Measurements from ENCODE around the gene HSF4.
A peak's percentile ranks its signal among the peaks of the same experiment; 100 is the strongest.

Gene HSF4

DNA sequence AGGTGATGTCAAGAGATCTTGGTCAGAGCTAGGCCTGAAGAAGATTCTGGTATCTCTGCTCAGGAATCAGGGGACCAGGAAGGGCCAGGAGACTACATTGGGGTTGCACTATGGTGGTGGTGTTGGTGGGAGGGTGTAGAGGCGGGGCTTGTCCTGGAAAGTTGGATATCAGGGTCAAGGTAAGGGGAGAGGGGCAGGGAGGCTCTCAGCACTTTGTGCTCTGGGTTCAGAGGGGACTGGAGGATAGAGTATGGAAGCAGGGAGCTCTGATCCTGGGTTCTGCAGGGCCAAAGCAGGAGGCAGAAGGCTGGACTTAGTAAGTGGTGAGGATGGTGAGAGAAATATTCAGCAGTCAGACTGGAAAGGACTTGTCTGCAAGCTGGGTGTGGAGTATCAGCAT lies 8.8 kb downstream of the HSF4 start:
- Histone ChIP-seq H3K4me2 (ENCODE audit: low read length) (peak overlapping the region; percentile 88), H3K4me3 (ENCODE audit: low read length) (peak overlapping the region; percentile 68), H3K27me3 (ENCODE audit: control insufficient read depth, insufficient read depth, low read length) (no peaks in the 10 kb centered on the region), H3K36me3 (ENCODE audit: insufficient read depth, low read length) (no peaks in the 10 kb centered on the region), H3K4me1 (ENCODE audit: control insufficient read depth, insufficient read depth, low read length) (peaks cover 53% of the 10 kb centered on the region), H3K9me3 (replicated peaks; ENCODE audit: low read length) (no peaks in the 10 kb centered on the region), H3K9ac (ENCODE audit: low read depth, low read length) (peak overlapping the region; percentile 71)

DNA sequence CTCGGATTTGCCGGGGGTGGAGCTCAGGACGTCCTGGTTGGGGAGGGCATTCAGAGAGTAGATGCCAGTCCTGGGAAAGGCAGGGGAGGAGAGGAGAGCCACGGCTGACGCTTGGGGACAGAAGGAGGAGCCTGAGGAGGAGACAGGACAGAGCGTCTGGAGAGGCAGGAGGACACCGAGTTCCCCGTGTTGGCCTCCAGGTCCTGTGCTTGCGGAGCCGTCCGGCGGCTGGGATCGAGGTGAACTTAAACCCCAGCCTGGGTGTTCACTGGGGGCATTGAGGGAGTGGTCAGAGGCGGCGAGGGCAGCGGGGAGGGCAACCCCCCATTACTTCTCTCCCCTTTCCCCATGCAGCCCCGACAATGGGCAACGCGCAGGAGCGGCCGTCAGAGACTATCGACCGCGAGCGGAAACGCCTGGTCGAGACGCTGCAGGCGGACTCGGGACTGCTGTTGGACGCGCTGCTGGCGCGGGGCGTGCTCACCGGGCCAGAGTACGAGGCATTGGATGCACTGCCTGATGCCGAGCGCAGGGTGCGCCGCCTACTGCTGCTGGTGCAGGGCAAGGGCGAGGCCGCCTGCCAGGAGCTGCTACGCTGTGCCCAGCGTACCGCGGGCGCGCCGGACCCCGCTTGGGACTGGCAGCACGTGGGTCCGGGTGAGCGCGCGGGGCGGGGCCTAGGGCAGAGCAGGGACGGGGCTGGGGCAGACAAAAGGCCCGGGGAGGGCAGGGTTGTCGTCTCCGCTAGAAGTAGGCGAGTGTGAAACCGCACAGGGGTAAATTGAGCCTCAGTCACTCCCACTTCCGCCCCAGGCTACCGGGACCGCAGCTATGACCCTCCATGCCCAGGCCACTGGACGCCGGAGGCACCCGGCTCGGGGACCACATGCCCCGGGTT lies 9.5 kb downstream of the HSF4 start:
- Histone ChIP-seq H3K4me3 (ENCODE audit: low read length) (peak overlapping the region; percentile 68), H3K4me1 (ENCODE audit: control insufficient read depth, insufficient read depth, low read length) (peaks cover 53% of the 10 kb centered on the region), H3K36me3 (ENCODE audit: insufficient read depth, low read length) (no peaks in the 10 kb centered on the region), H3K27me3 (ENCODE audit: control insufficient read depth, insufficient read depth, low read length) (no peaks in the 10 kb centered on the region), H3K9ac (ENCODE audit: low read depth, low read length) (peak overlapping the region; percentile 71), H3K9me3 (replicated peaks; ENCODE audit: low read length) (no peaks in the 10 kb centered on the region), H3K4me2 (ENCODE audit: low read length) (peak overlapping the region; percentile 88)

DNA sequence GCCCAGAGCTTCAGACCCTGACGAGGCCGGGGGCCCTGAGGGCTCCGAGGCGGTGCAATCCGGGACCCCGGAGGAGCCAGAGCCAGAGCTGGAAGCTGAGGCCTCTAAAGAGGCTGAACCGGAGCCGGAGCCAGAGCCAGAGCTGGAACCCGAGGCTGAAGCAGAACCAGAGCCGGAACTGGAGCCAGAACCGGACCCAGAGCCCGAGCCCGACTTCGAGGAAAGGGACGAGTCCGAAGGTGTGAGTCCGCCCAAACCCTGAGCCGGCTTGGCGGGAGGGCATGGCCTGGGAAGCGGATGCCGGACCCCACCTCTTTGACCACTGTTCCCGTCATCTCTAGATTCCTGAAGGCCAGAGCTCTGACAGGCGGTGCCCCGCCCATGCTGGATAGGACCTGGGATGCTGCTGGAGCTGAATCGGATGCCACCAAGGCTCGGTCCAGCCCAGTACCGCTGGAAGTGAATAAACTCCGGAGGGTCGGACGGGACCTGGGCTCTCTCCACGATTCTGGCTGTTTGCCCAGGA lies 10.2 kb downstream of the HSF4 start:
- no peaks in the 10 kb centered on the region for H3K27me3 ChIP-seq (ENCODE audit: control insufficient read depth, insufficient read depth, low read length)
- peak overlapping the region; percentile 71 for H3K9ac ChIP-seq (ENCODE audit: low read depth, low read length)
- H3K4me3 ChIP-seq (ENCODE audit: low read length), result peak overlapping the region; percentile 68
- H3K36me3 ChIP-seq (ENCODE audit: insufficient read depth, low read length), result peaks cover 4% of the 10 kb centered on the region
- no peaks in the 10 kb centered on the region for H3K9me3 ChIP-seq (replicated peaks; ENCODE audit: low read length)
- peaks cover 46% of the 10 kb centered on the region for H3K4me1 ChIP-seq (ENCODE audit: control insufficient read depth, insufficient read depth, low read length)
- peak overlapping the region; percentile 88 for H3K4me2 ChIP-seq (ENCODE audit: low read length)

DNA sequence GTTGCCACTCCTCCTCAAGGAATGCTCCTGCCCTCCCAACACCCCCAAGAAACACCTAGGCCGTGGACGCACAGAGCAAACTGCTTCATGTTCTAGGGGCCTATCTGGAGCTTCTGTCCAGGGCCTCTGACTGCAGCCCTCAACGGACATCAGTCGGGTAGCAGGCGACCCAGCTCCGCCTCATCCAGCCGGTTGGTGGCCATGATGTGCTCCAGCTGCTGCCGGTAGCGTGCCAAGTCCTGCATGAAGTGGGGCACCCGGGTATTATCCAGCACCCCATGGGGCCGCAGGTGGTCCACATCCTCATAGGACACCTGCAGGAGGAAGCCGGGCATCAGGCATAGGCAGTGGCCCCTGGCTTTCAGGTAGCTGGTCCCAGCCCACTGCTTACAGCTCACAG lies 12.1 kb downstream of the HSF4 start:
- Histone ChIP-seq H3K9me3 (replicated peaks; ENCODE audit: low read length) (no peaks in the 10 kb centered on the region), H3K4me3 (ENCODE audit: low read length) (no peak overlapping the region), H3K36me3 (ENCODE audit: insufficient read depth, low read length) (peaks cover 10% of the 10 kb centered on the region), H3K27me3 (ENCODE audit: control insufficient read depth, insufficient read depth, low read length) (no peaks in the 10 kb centered on the region), H3K4me2 (ENCODE audit: low read length) (no peak overlapping the region), H3K9ac (ENCODE audit: low read depth, low read length) (no peak overlapping the region), H3K4me1 (ENCODE audit: control insufficient read depth, insufficient read depth, low read length) (peaks cover 39% of the 10 kb centered on the region)

DNA sequence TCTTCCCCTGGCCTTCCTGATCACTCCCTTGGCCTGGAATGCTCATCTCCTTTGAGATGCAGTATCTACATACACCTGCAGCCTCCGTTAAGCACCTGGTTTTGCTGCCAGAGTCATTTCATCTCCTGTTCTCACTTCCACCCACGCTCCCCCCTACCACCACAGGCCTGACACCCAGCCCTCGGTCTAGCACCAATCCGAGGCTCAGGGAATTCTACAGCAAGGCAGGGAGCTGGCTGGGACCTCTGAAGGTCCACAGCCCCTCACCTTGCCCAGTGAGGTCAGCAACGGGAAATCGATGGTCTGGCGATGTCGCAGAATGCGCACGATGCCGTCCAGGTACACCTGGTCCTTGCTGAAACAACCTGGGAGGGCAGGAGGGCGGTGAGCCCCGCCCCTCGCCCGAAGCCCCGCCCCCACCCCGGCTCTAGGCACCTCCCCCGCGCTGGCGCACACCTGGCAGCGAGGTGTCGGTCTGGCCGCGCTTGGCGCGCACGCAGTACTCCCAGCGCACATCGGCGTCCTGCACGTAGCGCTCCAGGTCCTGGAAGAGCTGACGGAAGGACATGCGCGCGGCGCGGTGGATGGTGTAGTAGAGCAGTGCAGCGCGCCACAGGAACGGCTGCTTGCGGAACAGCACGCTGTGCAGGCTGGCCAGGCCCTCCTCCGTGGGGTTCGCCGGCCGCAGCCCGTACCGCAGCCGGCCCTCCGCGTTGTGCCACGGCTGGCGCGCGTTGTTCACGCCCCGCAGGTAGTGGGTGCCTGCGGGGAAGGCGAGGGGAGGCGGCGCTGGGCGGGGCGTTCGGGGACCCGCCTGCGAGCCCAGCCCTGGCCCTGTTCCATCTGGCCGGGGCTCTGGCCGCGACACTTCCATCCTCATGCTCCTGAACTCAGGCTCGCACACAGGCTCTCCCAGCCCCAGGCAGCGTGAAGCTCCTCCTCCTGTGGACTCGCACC lies 13.5 kb downstream of the HSF4 start:
- Histone ChIP-seq H3K9me3 (replicated peaks; ENCODE audit: low read length) (no peaks in the 10 kb centered on the region), H3K4me3 (ENCODE audit: low read length) (peak overlapping the region; percentile 57), H3K4me2 (ENCODE audit: low read length) (peak overlapping the region; percentile 78), H3K4me1 (ENCODE audit: control insufficient read depth, insufficient read depth, low read length) (peaks cover 47% of the 10 kb centered on the region), H3K36me3 (ENCODE audit: insufficient read depth, low read length) (peaks cover 10% of the 10 kb centered on the region), H3K9ac (ENCODE audit: low read depth, low read length) (no peak overlapping the region), H3K27me3 (ENCODE audit: control insufficient read depth, insufficient read depth, low read length) (no peaks in the 10 kb centered on the region)

DNA sequence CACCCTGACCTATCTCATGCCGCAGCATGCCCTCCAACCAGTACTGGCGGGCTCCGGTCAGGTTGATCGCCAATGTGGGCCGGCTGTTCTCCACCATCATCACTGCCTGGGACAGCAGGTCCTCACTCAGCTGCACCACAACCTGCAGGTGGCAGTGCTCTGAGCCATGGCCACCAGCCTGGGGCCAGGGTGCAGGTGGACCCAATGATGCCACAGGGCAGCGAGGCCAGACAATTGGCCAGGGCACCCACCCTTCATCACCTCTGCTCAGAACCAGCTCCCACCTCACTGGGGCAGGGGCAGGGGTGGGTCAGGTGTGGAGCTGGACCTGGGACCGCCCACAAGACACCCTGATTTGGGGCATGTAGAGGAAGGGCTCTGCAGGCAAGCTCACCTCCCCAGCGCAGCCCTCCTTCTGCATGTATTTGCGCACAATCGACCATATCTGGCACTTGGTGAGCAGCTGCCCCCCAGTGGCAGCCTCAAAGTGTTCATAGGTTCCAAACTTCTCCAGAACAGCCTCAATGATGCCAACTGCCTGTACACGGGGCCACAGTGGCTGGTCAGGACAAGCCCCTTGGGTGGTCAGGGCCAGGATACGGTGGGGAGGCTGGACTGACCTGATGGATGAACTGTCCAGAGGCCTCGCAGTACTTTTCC lies 15.0 kb downstream of the HSF4 start:
- H3K36me3 ChIP-seq (ENCODE audit: insufficient read depth, low read length), result peaks cover 10% of the 10 kb centered on the region
- peaks cover 41% of the 10 kb centered on the region for H3K4me1 ChIP-seq (ENCODE audit: control insufficient read depth, insufficient read depth, low read length)
- no peak overlapping the region for H3K4me2 ChIP-seq (ENCODE audit: low read length)
- no peaks in the 10 kb centered on the region for H3K27me3 ChIP-seq (ENCODE audit: control insufficient read depth, insufficient read depth, low read length)
- H3K4me3 ChIP-seq (ENCODE audit: low read length), result no peak overlapping the region
- no peaks in the 10 kb centered on the region for H3K9me3 ChIP-seq (replicated peaks; ENCODE audit: low read length)
- H3K9ac ChIP-seq (ENCODE audit: low read depth, low read length), result no peak overlapping the region

DNA sequence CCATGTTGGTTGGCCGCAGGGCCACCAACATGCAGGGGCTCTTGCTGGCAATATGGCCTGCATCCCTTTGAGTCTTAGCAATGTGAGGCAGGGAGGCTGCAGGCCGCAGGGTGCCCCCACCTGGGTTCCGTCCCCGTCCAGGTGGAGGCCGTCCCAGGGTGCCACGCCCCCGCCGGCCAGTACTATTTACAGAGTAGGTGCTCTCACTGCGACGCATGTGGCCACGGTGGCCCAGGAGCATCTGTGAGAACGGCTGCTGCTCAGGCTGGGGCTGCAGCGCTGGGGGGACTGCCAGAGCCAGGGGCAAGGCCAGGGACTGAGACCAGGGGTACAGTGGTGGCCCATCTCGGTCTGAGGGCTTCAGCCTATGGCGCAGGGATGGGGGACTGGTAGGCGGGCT lies 15.6 kb downstream of the HSF4 start:
- no peak overlapping the region for H3K4me2 ChIP-seq (ENCODE audit: low read length)
- no peak overlapping the region for H3K9ac ChIP-seq (ENCODE audit: low read depth, low read length)
- no peak overlapping the region for H3K4me3 ChIP-seq (ENCODE audit: low read length)
- no peaks in the 10 kb centered on the region for H3K9me3 ChIP-seq (replicated peaks; ENCODE audit: low read length)
- H3K4me1 ChIP-seq (ENCODE audit: control insufficient read depth, insufficient read depth, low read length), result peaks cover 41% of the 10 kb centered on the region
- peaks cover 10% of the 10 kb centered on the region for H3K36me3 ChIP-seq (ENCODE audit: insufficient read depth, low read length)
- H3K27me3 ChIP-seq (ENCODE audit: control insufficient read depth, insufficient read depth, low read length), result no peaks in the 10 kb centered on the region

DNA sequence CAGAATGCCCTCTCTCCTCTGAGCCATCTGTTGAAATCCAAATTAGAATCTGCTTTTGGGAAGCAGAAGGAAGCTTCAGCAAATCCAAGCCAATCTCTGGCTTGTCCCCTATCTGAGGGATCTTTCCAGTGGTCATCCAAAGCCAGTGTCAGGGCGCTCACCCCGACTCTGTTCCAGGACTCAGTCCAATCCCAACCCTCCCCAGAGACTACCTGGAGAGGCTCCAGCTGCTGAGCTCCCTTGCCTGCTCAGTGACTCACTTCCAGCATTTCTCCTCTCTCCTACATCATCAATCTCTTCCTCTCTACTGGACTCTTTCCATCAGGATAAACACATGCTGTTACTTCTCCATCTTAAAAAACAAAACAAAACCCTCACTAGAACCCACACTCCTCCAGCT lies 16.8 kb downstream of the HSF4 start:
- peak overlapping the region; percentile 61 for H3K4me2 ChIP-seq (ENCODE audit: low read length)
- peaks cover 49% of the 10 kb centered on the region for H3K4me1 ChIP-seq (ENCODE audit: control insufficient read depth, insufficient read depth, low read length)
- peak overlapping the region; percentile 41 for H3K4me3 ChIP-seq (ENCODE audit: low read length)
- no peaks in the 10 kb centered on the region for H3K27me3 ChIP-seq (ENCODE audit: control insufficient read depth, insufficient read depth, low read length)
- H3K9ac ChIP-seq (ENCODE audit: low read depth, low read length), result no peak overlapping the region
- no peaks in the 10 kb centered on the region for H3K9me3 ChIP-seq (replicated peaks; ENCODE audit: low read length)
- peaks cover 10% of the 10 kb centered on the region for H3K36me3 ChIP-seq (ENCODE audit: insufficient read depth, low read length)

DNA sequence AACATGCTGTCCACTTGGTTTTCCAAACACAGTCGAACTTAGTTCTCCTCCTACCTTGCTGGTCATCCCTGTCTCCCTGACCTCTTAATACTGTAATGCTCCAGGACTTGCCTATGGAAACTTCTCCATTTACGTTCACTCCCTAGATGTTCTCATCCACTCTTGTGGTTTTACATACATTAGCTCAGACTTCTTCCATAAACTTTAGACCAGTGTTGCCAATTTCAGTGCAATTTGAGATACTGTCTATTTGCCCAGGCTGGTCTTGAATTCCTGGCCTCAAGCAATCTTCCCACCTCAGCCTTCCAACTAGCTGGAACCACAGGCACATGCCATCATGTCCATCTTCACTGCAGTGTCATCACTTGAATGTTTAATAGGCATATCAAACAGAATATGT lies 17.7 kb downstream of the HSF4 start:
- Histone ChIP-seq H3K9me3 (replicated peaks; ENCODE audit: low read length) (no peaks in the 10 kb centered on the region), H3K4me1 (ENCODE audit: control insufficient read depth, insufficient read depth, low read length) (peaks cover 58% of the 10 kb centered on the region), H3K27me3 (ENCODE audit: control insufficient read depth, insufficient read depth, low read length) (no peaks in the 10 kb centered on the region), H3K9ac (ENCODE audit: low read depth, low read length) (no peak overlapping the region), H3K36me3 (ENCODE audit: insufficient read depth, low read length) (peaks cover 10% of the 10 kb centered on the region), H3K4me3 (ENCODE audit: low read length) (peak overlapping the region; percentile 86), H3K4me2 (ENCODE audit: low read length) (peak overlapping the region; percentile 83)

DNA sequence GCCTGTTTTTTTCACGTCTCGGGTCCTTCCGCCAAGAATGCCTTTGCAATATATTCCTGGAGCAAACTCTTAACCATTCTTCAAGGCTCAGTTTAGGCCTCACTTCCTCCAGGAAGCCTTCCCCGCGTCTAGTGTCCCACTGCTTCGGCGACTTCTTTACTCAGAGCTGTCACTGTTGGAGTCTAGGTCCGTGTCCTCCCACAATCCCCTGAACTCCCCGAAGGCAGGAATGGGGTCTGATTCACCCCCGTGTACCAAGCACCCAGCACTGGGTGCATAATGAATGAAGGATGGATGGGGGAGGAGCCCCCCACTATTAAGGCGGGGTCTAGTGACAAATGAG lies 18.7 kb downstream of the HSF4 start:
- H3K4me3 ChIP-seq (ENCODE audit: low read length), result peak overlapping the region; percentile 86
- peak overlapping the region; percentile 90 for H3K9ac ChIP-seq (ENCODE audit: low read depth, low read length)

More for the DNA sequence above, 18.7 kb downstream of the HSF4 start:
- H3K4me1 ChIP-seq (ENCODE audit: control insufficient read depth, insufficient read depth, low read length), result peaks cover 62% of the 10 kb centered on the region
- H3K9me3 ChIP-seq (replicated peaks; ENCODE audit: low read length), result no peaks in the 10 kb centered on the region
- H3K36me3 ChIP-seq (ENCODE audit: insufficient read depth, low read length), result peaks cover 10% of the 10 kb centered on the region
- H3K27me3 ChIP-seq (ENCODE audit: control insufficient read depth, insufficient read depth, low read length), result no peaks in the 10 kb centered on the region
- H3K4me2 ChIP-seq (ENCODE audit: low read length), result peak overlapping the region; percentile 83

Data from skeletal muscle satellite cell (primary cell).